ENCODE data around the gene NAA50. TPM values are rescaled to one million over a fixed set of nuclear protein-coding genes. Genes with fewer than 3 reads are reported as not detected.
A peak's percentile ranks its signal among the peaks of the same experiment; 100 is the strongest.

Gene NAA50
- total RNA-seq, 1 experiment from 2014 or later, result 989 TPM

- TF ChIP-seq EZH2phosphoT487 (IDR thresholded peaks at IDR 0.05; ENCODE audit: borderline replicate concordance, low read length) (no peak), EZH2 (IDR thresholded peaks at IDR 0.05; ENCODE audit: low read length, unreplicated experiment) (no peak), CTCF (conservative IDR thresholded peaks at IDR 0.05; ENCODE audit: low read depth, low read length) (no peak)
- Histone ChIP-seq H3F3A (ENCODE audit: low read length, unreplicated experiment) (no peaks in the 10 kb centered on the region), H3K4me2 (ENCODE audit: low read length) (no peak overlapping the region), H3K27me3 (ENCODE audit: low read length) (no peaks in the 10 kb centered on the region), H4K20me1 (ENCODE audit: low read length) (no peaks in the 10 kb centered on the region), H3K4me1 (ENCODE audit: insufficient read depth, low read length) (no peaks in the 10 kb centered on the region), H3K9me2 (replicated peaks; ENCODE audit: low read length) (no peaks in the 10 kb centered on the region), H3K9me3 (ENCODE audit: low read length) (no peaks in the 10 kb centered on the region), H2AFZ (ENCODE audit: low read length) (no peak overlapping the region), H3K9ac (ENCODE audit: low read length) (no peak overlapping the region), H3K79me2 (ENCODE audit: low read length) (no peaks in the 10 kb centered on the region), H3K27ac (ENCODE audit: low read length) (no peak overlapping the region), H3K36me3 (ENCODE audit: low read depth, low read length) (0 out of 2 replicates have a peak, but pooled peaks cover 2% of the 10 kb centered on the region), H3K4me3 (ENCODE audit: low read length) (no peak overlapping the region)
- intact Hi-C loops (cut with micrococcal nuclease), result no loop called here
- POLR2A ChIA-PET (ENCODE audit: unreplicated experiment), result no interaction called here
- no peak for DNase-seq
- CTCF ChIA-PET, result no interaction called here
- BruUV-seq (replicated peaks), result no TSS peak
- no peak for ATAC-seq
Measured at GRCh38 chr3:113676261-113676660, 69.8 kb downstream of the NAA50 start.

GRCh38 chr3:113673593-113673992 lies 72.5 kb downstream of the NAA50 start:
- DNase-seq, result no peak
- Histone ChIP-seq H3K4me2 (ENCODE audit: low read length) (no peak overlapping the region), H3K9me2 (replicated peaks; ENCODE audit: low read length) (no peaks in the 10 kb centered on the region), H3K4me3 (ENCODE audit: low read length) (no peak overlapping the region), H3K79me2 (ENCODE audit: low read length) (no peaks in the 10 kb centered on the region), H3K9me3 (ENCODE audit: low read length) (no peaks in the 10 kb centered on the region), H3K9ac (ENCODE audit: low read length) (no peak overlapping the region), H3K4me1 (ENCODE audit: insufficient read depth, low read length) (no peaks in the 10 kb centered on the region), H3K27ac (ENCODE audit: low read length) (no peak overlapping the region), H3F3A (ENCODE audit: low read length, unreplicated experiment) (no peaks in the 10 kb centered on the region), H3K27me3 (ENCODE audit: low read length) (no peaks in the 10 kb centered on the region), H4K20me1 (ENCODE audit: low read length) (no peaks in the 10 kb centered on the region), H3K36me3 (ENCODE audit: low read depth, low read length) (0 out of 2 replicates have a peak, but pooled peaks cover 2% of the 10 kb centered on the region), H2AFZ (ENCODE audit: low read length) (no peak overlapping the region)
- ChIA-PET POLR2A (ENCODE audit: unreplicated experiment) (no interaction called here), CTCF (no interaction called here)
- intact Hi-C loops (cut with micrococcal nuclease), result no loop called here
- TF ChIP-seq CTCF (conservative IDR thresholded peaks at IDR 0.05; ENCODE audit: low read depth, low read length) (no peak), EZH2 (IDR thresholded peaks at IDR 0.05; ENCODE audit: low read length, unreplicated experiment) (no peak), EZH2phosphoT487 (IDR thresholded peaks at IDR 0.05; ENCODE audit: borderline replicate concordance, low read length) (no peak)
- ATAC-seq, result no peak
- BruUV-seq (replicated peaks), result no TSS peak

GRCh38 chr3:113668015-113668414 lies 78.0 kb downstream of the NAA50 start:
- H3K27me3 ChIP-seq (ENCODE audit: low read length), result no peaks in the 10 kb centered on the region
- no peak overlapping the region for H2AFZ ChIP-seq (ENCODE audit: low read length)
- no peaks in the 10 kb centered on the region for H3K79me2 ChIP-seq (ENCODE audit: low read length)
- POLR2A ChIA-PET (ENCODE audit: unreplicated experiment), result no interaction called here
- no peak overlapping the region for H3K4me2 ChIP-seq (ENCODE audit: low read length)
- H3K9me3 ChIP-seq (ENCODE audit: low read length), result no peaks in the 10 kb centered on the region
- TF ChIP-seq EZH2phosphoT487 (IDR thresholded peaks at IDR 0.05; ENCODE audit: borderline replicate concordance, low read length) (no peak), CTCF (conservative IDR thresholded peaks at IDR 0.05; ENCODE audit: low read depth, low read length) (no peak), EZH2 (IDR thresholded peaks at IDR 0.05; ENCODE audit: low read length, unreplicated experiment) (no peak)
- H3K4me1 ChIP-seq (ENCODE audit: insufficient read depth, low read length), result 0 out of 2 replicates have a peak, but pooled peaks cover 5% of the 10 kb centered on the region
- no peak for DNase-seq
- H3K4me3 ChIP-seq (ENCODE audit: low read length), result no peak overlapping the region
- no TSS peak for BruUV-seq (replicated peaks)
- CTCF ChIA-PET, result interaction anchor here (0.6 kb wide), 1 partner anchor 46 kb away, joined by 5 read pairs; no protein-coding TSS in a partner anchor
- no peaks in the 10 kb centered on the region for H3K36me3 ChIP-seq (ENCODE audit: low read depth, low read length)
- ATAC-seq, result peak; percentile 65
- no peaks in the 10 kb centered on the region for H4K20me1 ChIP-seq (ENCODE audit: low read length)
- H3K9me2 ChIP-seq (replicated peaks; ENCODE audit: low read length), result no peaks in the 10 kb centered on the region
- intact Hi-C loops (cut with micrococcal nuclease), result no loop called here
- no peak overlapping the region for H3K27ac ChIP-seq (ENCODE audit: low read length)
- no peak overlapping the region for H3K9ac ChIP-seq (ENCODE audit: low read length)
- no peaks in the 10 kb centered on the region for H3F3A ChIP-seq (ENCODE audit: low read length, unreplicated experiment)

Other genes starting within 250 kb of the NAA50 start
- gene SPICE1, start 231.1 kb downstream of the NAA50 start, total RNA-seq (2014; rRNA removed), result 9.0 and 18.5 TPM in 2 replicates
- 14.1 and 18.4 TPM in 2 replicates for gene SIDT1, start 213.7 kb downstream of the NAA50 start, total RNA-seq (2014; rRNA removed)
- 8.1 and 10.5 TPM in 2 replicates for gene USF3, start 49.6 kb downstream of the NAA50 start, total RNA-seq (2014; rRNA removed)
- 40.3 and 43.8 TPM in 2 replicates for gene ATP6V1A, start 786 bp upstream of the NAA50 start, total RNA-seq (2014; rRNA removed)
- 2.8 and 4.5 TPM in 2 replicates for gene GRAMD1C, start 92.5 kb upstream of the NAA50 start, total RNA-seq (2014; rRNA removed)
- 7.1 and 8.3 TPM in 2 replicates for gene ZDHHC23, start 201.8 kb upstream of the NAA50 start, total RNA-seq (2014; rRNA removed)